CD4-positive, alpha-beta T cell treated with Interleukin-4 for 4 hours (primary cell): ENCODE measurements around the gene CACNA2D4.

Source experiments
- DNase-seq: peaks from one replicate; pipeline ENCODE4 v3.0.0-alpha.2; 2020

CACNA2D4 gene

DNA sequence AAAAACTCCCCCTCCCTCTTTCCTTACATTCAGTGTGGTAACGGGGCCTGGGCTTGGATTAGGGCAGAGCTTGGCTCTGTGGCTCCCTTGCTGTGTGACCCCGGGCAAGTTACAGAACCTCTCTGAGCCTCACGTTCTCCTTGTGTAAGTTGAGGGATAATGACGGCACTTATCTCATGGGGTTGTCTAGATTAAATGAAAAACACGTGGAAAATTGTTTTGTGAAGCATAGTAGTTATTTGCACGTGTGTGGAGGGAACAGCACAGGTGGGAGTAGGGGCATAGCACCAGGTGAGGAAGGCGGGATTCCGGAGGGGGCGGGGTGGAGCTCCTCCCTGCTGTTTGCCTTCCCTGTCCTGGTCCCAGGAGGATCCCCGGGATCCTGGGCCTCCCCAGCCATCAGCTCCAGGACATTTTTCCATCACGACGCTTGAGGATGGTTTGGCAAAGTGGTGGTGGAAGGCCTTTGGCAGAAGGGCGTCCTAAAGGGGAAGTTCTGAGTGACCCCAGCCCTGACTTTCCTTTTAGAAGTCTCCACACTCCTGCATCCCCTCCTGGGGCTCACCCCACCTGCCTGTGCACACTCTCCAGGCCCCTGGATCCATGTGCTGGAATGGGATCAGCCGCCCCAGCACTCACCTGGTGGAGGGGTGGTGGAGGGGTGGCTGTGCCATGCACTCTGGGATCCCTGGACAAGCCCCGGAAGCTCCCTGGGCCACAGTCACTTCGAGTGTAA lies 75.4 kb downstream of the CACNA2D4 start:
- DNase-seq, result no peak

DNA sequence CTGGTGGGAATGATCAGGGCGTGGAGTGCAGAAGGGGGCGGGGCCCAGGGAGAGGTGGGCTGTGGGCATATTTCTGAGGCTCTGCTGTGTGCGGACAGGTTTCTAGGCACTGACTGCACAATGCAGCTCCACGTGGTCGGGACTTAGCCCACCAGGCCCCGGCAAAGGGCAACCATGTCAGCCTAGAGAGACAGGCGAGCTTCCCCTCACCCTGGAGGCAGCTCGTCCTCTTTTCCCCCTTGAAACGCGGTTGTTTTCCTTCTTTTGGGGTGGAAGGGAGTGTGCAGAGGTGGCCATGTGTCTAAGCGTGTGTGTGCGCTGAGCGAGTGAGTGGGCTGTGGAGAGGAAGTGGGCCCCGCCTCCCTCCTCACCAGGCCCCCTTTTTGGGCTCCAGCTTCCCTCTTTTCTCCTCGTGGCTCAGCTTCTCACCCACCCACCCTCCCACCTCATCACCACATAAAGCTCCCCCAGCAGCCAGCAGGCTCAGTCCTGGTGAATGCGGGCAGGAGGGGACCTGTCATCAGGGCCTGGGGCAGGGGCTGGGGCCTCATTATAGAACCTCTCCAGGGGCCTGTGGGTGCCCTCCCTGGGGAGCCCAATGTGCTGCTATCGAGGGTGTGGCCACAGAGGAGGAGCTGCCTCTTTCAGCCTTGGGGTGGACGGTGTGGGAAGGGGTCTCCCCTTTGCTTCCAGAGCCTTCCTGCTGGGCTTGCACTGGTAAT lies 76.1 kb downstream of the CACNA2D4 start:
- no peak for DNase-seq

DNA sequence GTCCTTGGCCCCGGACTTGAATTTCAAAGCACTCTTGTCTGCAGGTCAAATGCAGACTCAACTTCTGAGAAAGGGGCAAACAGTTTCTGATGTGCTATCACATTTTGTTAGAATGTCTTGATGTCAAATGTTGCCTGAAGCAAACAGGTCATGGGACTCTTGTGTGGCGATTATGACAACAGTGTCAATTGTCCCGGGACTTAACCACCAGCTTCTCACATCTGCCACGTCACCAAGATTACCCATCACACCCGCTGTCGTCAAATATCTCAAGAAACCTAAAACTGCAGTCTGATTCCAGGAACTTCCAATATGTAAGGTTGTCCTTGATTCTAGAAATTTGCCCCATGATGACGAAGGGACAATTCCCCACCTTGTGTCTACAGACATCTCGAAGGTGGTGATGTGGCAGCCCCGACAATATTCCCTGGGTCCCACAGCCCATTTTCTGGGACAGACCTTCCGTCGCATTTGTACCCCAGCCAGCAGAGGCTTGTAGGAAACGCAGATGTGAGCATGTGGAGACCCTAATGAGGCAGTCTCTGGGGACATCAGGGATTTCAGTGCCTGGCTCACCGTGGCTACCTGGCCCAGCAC lies 76.8 kb downstream of the CACNA2D4 start:
- no peak for DNase-seq

DNA sequence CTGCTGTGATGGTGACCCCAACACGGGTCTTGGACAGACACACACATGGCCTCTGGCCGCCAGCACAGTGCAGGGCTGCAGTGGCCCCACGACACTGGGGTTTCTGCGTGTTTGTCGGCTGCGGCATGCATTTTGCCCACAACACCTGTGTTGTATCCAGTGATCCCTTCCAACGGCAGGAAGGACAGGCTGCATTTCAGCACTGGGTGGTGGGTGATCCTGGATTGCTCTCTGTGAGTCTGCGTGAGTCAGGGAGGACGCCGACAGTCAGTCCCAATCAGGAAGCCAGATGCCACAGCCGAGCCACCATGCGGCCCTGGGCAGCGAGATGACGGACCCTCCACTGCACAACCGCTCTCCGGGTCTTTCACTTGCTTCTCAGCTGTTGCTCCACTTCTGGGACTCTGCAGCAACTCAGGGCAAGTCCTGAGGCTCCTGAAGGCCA lies 77.4 kb downstream of the CACNA2D4 start:
- DNase-seq, result no peak

DNA sequence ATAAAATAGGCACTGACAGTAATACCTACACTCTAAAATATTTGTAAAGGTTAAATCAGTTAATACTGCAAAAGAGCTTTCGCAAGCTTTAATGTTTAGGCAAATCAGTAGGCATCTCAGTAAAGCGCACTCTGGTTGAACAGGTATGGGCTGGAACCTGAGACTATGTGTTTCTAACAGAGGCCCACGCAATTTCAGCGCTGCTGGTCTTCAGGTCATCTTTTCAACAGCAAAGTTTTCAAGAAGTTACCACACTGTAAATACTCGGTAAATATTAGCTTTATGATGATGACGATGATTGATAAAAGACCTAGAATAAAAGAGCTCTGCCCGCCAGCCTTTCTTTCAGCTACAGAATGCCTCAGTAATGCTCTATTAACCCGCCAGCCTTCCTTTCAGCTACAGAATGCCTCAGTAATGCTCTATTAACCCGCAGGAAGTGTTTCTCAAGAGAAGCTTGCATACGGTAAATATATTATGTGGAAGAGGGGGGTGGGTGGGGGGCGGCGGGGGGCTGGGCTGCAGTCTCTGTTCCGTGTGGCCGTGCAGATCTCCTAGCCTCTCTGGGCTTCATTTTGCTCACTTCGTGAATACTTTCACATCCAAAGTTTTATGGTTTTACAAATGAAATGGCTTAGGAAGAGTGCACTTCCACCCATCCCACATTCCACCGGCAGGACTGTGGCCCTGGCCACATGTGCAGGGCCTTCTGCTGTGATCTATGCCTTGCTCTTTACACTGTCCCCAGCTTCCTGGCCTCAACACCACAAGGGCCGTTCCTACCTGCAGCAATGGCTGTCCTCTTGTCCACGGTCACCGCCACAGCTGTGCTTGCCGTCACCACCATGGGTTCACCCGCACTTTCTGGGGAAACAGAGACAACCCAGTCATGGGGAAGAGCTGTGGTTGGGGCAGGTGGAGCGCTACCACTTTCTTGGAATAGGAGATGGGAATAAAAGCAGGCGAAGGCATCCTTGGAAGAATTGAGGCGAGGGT lies 78.2 kb downstream of the CACNA2D4 start:
- DNase-seq, result no peak

DNA sequence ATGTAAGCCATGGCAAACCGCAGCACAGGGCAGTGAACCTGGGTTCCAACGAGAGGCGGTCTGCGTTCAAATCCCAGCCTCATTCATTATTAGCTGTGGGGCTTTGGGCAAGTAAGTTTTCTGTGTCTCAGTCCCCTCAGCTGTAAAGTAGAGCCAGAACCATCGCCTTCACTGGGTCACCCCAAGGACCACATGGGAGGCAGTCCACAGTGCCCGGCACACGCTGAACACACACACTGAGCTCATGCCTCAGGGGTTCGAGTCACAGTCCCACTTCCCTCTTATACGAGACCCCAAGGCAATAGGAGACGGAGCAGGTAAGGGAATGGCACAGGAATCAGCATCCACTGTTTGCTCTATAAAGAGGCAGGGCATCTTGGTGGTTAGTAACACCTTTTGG lies 79.0 kb downstream of the CACNA2D4 start:
- no peak for DNase-seq

DNA sequence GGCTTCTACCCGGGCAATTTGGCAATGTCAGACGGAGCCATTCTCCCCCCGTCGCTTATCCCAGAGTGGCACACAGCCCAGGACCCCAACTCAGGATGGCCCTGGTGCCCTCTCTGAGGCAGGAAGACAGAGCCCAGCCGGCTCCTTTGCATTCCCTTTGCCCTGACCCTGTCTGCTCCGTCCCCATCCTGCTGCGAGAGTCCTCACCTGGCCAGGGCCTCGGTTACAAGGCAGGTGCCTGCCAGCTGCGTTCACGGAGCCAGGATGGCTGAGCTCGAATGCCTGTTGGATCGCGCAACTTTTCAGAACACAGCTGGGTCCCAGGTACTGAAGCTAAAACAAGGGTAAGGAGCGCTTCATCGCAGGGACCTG lies 79.5 kb downstream of the CACNA2D4 start:
- DNase-seq, result no peak

DNA sequence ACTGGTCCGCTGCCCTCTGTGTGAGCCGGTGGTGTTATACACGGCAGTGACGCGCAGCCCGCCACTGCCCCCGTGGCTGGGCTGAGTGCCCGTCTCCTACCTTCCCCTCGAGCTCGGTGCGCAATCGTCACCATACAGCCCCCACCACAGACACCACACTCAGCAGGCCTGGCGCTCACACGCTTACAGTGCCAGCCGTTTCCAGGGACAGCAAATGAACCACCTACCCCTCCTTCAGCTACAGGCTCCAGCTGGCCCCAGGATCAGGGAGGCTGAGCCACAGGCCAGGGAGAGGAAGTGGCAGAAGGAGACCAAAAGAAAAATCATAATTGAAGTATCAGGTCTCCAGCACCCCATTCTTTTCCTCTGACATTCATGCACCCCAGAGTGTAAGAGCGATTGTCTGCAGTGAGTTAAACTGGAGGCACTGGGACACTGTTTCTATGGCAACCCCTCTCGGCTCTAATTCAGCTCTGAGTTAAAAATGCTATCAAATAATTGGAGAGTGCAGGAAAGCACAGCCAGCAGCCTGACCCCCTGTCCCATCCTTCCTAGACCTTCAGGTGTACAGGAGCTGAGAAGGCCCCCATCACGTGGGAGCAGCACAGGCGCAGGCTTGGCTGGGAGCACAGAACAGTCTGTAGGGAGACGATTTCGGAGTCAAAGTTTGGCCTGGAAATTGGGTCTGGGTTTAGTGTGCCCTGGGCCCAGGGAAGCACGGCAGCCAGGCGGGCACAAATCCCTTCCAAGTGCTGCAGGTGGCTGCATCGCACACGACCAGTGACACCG lies 80.1 kb downstream of the CACNA2D4 start:
- DNase-seq, result no peak

DNA sequence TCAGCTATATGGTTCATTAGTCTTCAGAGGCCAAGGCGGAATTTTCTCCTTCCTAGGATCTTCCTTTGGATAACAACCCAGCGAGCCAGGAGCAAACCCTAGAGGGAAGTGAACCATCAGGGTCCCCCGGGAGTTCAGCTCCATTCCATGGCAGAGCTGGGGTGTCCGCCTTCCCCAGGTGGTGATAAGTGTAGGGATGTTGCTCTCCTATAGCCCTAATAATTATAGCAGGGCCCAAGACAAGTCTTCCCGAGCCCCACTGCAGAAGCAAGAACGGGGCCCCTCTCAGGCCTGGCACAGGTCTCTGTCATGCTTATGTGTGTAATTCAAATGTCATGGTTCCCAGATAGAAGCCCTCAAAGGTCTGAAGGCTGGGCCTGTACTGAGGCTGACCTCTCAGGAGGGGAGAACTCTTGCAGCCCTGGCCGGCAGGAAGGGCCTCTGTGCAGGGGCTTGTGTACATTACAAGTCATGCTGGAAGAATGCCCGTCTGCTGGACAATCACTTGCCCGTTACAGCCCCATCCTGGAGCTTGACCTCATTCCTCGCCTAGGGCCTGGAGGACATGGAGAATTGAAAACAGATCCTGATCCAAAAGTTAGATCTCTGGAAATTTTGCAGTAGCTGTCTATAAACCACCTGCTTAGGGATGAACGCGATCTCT lies 80.8 kb downstream of the CACNA2D4 start:
- no peak for DNase-seq

DNA sequence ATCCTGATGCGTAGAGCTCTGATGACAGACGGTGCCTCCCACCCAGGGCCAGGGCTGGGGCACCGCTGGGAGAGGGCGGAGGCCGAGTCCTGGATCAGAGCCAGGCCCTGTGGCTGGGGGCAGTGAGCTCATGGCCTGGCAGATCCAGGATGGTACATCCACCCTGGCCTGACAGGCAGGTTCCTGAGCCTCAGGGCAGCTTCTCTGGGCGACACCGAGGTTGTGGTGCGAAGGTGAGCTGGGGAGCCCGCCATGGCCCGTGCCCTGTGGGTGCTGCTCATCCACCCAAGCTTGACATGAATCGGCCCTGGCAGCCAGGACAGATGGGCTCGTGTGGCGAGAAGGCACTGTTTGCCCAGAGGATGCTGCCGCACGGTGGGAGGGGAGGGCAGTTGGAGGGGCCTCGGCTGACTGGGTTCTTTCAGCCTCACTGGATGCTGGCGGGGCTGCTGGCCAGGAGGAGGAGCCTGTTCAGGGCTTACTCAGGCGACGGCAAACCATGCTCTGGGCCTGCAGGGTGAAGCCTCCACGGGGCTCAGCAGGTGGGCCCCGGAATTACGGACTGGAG lies 81.5 kb downstream of the CACNA2D4 start:
- no peak for DNase-seq

DNA sequence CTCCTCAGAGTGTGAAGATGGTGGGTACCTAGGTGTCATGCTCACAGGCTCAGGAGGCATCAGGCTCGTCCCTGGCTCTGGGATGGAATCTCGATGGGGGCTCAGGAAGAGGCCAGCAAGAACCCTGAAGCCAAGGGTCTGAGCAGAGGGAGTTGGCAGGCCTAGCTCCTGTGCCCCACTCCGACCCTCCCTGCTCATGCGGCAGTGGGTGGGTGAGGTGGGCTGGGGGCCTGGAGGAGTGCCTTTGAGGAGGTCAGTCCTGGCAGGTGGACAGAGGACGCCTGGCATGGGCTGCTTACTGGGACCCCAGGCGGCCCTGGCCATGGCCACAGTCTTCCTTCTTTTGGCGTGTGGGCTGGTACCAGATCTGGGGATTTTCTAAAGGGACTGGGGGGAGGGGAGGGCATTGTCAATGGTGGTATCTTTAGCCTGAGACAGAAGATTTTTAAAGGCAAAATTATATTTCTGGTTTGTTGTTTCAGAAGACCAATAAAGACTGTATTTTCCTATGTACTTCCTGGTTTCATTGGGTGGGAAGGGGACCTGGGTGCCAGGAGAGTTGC lies 82.1 kb downstream of the CACNA2D4 start:
- DNase-seq, result no peak

DNA sequence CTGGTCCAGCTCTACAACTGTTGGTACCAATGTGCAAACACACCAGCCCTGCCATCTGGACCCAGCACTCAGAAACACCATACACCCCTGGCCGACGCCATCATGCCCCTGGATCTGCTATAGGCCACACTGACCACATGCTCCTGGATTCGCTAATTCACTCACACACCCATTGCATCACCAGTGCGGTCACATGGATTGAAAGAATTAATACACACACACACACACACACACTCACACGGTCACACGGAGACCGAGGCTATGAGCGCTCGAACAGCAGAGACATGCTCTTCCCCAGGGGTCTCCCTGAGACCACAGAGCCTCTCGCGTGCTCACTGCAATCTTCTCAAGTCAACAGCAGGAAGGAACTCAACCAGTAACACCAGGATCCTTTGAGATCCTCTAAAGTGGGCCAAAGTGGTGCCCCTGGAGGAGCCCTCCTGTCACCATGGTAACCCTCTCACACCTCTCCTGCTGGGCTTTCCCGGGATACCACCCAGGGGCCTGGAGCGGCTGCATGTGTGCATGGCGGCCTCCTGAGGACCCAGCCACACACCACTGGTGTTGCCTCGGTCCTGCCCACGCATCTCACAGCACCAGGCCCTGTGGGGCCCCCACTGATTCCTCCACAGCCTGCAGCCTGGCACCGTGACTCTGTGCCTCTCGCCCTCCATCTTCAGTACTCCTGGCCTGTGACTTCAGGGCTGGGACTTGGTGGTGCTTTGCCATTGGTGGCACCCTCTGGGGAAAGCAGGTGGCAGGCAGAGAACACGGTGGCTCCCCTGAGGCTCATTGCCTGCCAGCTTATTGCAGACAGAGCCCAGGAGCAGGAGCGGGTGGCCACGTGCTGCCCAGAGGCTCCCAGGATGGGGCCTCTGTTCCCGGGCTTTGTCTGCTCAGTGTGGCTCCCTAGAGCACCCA lies 83.0 kb downstream of the CACNA2D4 start:
- DNase-seq, result no peak

DNA sequence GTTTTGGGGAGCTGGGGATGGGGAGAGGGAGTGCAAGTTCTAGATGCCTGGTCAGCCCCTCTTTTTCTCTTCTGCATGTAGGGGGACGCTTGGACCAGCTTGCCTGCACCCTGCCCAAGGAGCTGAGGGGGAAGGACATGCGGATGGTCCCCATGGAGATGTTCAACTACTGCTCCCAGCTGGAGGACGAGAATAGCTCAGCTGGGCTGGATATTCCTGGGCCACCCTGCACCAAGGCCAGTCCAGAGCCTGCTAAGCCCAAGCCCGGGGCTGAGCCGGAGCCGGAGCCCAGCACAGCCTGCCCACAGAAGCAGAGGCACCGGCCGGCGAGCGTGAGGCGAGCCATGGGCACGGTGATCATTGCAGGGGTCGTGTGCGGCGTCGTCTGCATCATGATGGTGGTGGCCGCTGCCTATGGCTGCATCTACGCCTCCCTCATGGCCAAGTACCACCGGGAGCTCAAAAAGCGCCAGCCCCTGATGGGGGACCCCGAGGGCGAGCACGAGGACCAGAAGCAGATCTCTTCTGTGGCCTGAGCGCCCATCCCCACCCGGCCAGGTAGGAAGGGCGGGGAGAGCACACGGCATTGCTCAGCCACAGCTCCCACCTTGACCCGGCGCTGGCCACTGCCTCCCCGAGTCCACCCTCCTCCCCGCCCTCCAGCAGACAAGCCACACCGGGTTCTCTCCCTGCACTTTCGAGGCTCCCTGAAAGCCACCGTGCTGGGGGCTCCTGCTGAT lies 84.1 kb downstream of the CACNA2D4 start:
- DNase-seq, result no peak

DNA sequence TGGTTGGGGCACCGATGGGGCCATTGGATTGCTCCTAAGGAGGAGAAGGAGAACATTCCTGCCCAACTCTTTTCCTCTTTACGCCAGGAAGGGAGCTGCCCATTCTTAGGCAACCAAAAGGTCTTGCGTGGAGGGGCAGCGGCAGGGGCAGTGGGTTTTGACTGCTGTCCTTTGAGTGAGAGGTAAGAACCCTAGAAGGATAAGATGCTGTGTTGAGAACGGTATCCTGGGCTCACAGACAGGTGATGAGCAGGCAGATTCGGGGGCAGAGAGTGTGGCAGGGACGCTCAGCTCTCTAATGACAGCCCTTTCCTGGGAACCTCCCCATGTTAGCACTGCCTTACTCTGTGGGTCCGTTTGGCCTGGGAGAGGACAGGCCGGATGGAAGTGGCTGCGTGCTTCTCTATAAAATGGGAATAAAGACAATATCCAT lies 84.8 kb downstream of the CACNA2D4 start:
- no peak for DNase-seq

DNA sequence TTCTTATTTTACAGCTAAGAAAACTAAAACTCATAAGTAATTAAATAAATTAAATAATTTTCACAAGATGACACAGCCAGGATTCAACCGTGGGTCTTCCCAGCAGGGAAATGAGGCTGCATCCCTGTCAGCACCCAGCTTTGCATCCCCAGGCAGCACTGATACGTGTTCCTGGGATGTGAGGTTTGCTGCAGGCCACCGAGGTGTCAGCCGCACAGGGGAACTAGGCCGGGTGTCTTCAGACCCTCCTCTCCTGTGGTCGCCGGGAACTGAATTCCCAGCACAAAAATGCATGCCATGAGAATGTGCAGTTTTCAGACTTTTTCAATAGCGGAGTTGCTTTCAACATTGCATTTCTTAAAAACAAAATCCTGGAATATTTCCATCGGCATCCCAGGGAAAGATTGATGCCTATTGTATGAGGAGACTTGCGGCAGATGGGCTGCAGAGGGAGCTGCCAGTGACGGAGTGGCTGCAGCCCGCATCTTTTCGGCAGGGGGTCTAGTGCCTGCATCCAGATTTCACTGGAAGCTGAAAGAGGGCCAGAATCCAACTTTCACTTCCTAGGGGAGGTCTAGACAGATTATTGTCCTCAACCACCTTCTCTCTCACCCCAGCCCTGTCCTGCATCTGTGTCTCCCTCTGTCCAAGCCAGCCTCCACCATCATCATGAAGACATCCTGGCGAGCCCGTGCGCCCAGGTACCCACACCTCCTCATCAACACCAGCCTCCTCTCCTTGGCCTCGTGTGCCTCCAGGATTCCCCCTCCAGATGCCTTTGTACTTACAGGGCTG lies 85.5 kb downstream of the CACNA2D4 start:
- DNase-seq, result no peak

DNA sequence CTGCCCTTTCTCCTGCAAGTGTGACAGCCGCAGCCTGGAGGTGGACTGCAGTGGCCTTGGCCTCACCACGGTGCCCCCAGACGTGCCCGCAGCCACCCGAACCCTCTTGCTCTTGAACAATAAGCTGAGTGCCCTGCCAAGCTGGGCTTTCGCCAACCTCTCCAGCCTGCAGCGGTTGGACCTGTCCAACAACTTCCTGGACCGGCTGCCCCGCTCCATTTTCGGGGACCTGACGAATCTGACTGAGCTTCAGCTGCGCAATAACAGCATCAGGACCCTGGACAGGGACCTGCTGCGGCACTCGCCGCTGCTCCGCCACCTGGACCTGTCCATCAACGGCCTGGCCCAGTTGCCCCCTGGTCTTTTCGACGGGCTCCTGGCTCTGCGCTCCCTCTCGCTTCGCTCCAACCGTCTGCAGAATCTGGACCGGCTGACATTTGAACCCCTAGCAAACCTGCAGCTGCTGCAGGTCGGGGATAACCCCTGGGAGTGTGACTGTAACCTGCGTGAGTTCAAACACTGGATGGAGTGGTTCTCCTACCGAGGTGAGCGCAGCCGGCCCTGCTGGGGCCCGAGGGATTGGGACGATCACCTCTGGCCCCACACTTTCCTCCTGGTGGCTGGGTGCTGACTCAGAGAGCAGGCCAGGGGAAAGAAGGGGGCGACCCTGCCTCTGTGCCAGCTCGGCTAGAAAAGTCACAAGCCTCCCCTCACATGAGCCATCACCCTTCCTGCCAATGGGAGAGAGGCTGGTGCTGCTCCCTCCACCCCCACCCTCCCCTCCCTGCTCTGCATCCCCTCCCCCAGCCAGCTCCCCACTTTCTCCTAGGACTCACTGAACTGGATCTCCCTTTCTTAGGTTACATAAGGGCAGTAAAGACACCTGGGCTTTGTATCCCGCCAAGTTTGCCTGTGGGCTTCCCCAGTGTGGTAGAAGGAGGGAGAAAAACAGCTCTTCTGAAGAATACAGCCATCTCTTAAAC lies 87.2 kb downstream of the CACNA2D4 start:
- DNase-seq, result no peak

DNA sequence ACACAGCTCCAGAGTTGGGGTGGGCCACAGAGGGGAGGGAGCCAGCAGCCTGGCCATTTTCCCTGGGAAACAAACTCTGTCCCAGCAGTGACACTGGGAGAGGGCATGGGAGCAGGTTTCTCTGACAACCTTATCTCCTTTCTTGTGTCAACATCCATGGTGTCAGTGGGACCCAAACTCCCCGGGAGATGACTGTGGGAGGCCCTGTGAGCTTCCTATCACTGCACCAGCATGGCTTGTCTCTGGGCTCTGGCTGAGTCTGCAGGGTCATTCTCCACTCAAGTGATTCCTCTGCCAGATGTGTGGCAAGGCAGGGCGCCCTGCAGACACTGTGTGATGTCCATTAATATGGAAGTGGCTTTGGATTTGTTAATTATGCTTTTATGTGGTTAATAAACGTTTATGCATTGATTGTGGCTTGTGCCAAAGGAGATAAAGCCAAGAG lies 88.0 kb downstream of the CACNA2D4 start:
- DNase-seq, result no peak
